Measurements from ENCODE around the gene CCDC172.

Gene CCDC172

GRCh38 chr10:116324227-116324950 is at the start of gene CCDC172:
Gene CCDC172 (plus strand): TSS chr10:116324448. CDS start chr10:116325012, 564 bp downstream.
- DNase-seq, result no peak

- no peak for DNase-seq
Observed at GRCh38 chr10:116276981-116277380, 47.3 kb upstream of the CCDC172 start.

- DNase-seq, result no peak
Observed at GRCh38 chr10:116278846-116279245, 45.4 kb upstream of the CCDC172 start.

- no peak for DNase-seq
Observed at GRCh38 chr10:116281775-116282174, 42.5 kb upstream of the CCDC172 start.

- DNase-seq, result no peak
Observed at GRCh38 chr10:116286626-116287200, 37.5 kb upstream of the CCDC172 start.

- DNase-seq, result peak; percentile 9
Observed at GRCh38 chr10:116287906-116288501, 36.2 kb upstream of the CCDC172 start.

- DNase-seq, result no peak
Observed at GRCh38 chr10:116289652-116290051, 34.6 kb upstream of the CCDC172 start.

- no peak for DNase-seq
Observed at GRCh38 chr10:116292493-116292892, 31.8 kb upstream of the CCDC172 start.

GRCh38 chr10:116296291-116296721 is 27.9 kb upstream of the CCDC172 start:
- no peak for DNase-seq

GRCh38 chr10:116298586-116298985 is 25.7 kb upstream of the CCDC172 start:
- no peak for DNase-seq

- no peak for DNase-seq
Observed at GRCh38 chr10:116300542-116300941, 23.7 kb upstream of the CCDC172 start.

- DNase-seq, result no peak
Observed at GRCh38 chr10:116304923-116305322, 19.3 kb upstream of the CCDC172 start.

GRCh38 chr10:116306847-116307246 is 17.4 kb upstream of the CCDC172 start:
- no peak for DNase-seq

GRCh38 chr10:116307455-116307854 is 16.8 kb upstream of the CCDC172 start:
- no peak for DNase-seq

- no peak for DNase-seq
Observed at GRCh38 chr10:116311016-116311415, 13.2 kb upstream of the CCDC172 start.

GRCh38 chr10:116311706-116312490 is 12.3 kb upstream of the CCDC172 start:
- DNase-seq, result no peak

GRCh38 chr10:116312548-116312947 is 11.7 kb upstream of the CCDC172 start:
- DNase-seq, result no peak

- DNase-seq, result no peak
Observed at GRCh38 chr10:116316503-116316902, 7.7 kb upstream of the CCDC172 start.

- DNase-seq, result no peak
Observed at GRCh38 chr10:116324951-116325635, 845 bp downstream of the CCDC172 start.

- no peak for DNase-seq
Observed at GRCh38 chr10:116325987-116326386, 1.7 kb downstream of the CCDC172 start.

- no peak for DNase-seq
Observed at GRCh38 chr10:116329153-116329552, 4.9 kb downstream of the CCDC172 start.

- DNase-seq, result no peak
Observed at GRCh38 chr10:116331815-116332214, 7.6 kb downstream of the CCDC172 start.

GRCh38 chr10:116336866-116337265 is 12.6 kb downstream of the CCDC172 start:
- no peak for DNase-seq

All from NCI-H774 (cell line).